HG03196 (cell line): ENCODE measurements around the gene AKAP6.

Experiments used
- ATAC-seq: cut with Tn5 transposase; IDR thresholded peaks from one replicate; pipeline ENCODE4 v1.9.1; 2021; ENCODE audit not compliant: unreplicated experiment

The AKAP6 gene

GRCh38 chr14:32531942-32532515 is 202.9 kb downstream of the AKAP6 start:
- no peak for ATAC-seq

- no peak for ATAC-seq
These were observed 205.0 kb downstream of the AKAP6 start for GRCh38 chr14:32534145-32534544.

- no peak for ATAC-seq
These were observed 207.1 kb downstream of the AKAP6 start for GRCh38 chr14:32536175-32536574.

- no peak for ATAC-seq
These were observed 208.1 kb downstream of the AKAP6 start for GRCh38 chr14:32537166-32537565.

GRCh38 chr14:32542507-32542906 is 213.4 kb downstream of the AKAP6 start:
- no peak for ATAC-seq

- ATAC-seq: no peak
These were observed 216.0 kb downstream of the AKAP6 start for GRCh38 chr14:32545095-32545494.

- ATAC-seq: no peak
These were observed 216.6 kb downstream of the AKAP6 start for GRCh38 chr14:32545506-32546210.

- no peak for ATAC-seq
These were observed 217.1 kb downstream of the AKAP6 start for GRCh38 chr14:32546246-32546645.

GRCh38 chr14:32552766-32553165 is 223.7 kb downstream of the AKAP6 start:
- ATAC-seq: no peak

GRCh38 chr14:32559048-32559447 is 229.9 kb downstream of the AKAP6 start:
- no peak for ATAC-seq

GRCh38 chr14:32559590-32559989 is 230.5 kb downstream of the AKAP6 start:
- no peak for ATAC-seq

GRCh38 chr14:32560209-32560857 is 231.2 kb downstream of the AKAP6 start:
- no peak for ATAC-seq

- ATAC-seq: no peak
These were observed 232.4 kb downstream of the AKAP6 start for GRCh38 chr14:32561520-32561919.

GRCh38 chr14:32564596-32564995 is 235.5 kb downstream of the AKAP6 start:
- no peak for ATAC-seq

GRCh38 chr14:32565256-32565655 is 236.2 kb downstream of the AKAP6 start:
- no peak for ATAC-seq

- ATAC-seq: no peak
These were observed 238.7 kb downstream of the AKAP6 start for GRCh38 chr14:32567543-32568384.

GRCh38 chr14:32571551-32571950 is 242.5 kb downstream of the AKAP6 start:
- ATAC-seq: no peak

- peak; percentile 64 for ATAC-seq
These were observed 243.1 kb downstream of the AKAP6 start for GRCh38 chr14:32571995-32572866.

GRCh38 chr14:32572867-32573150 is 243.7 kb downstream of the AKAP6 start:
- ATAC-seq: no peak

GRCh38 chr14:32574269-32574668 is 245.2 kb downstream of the AKAP6 start:
- ATAC-seq: no peak
